Thyroid gland (tissue), 4 donors: ENCODE measurements around the gene LECT2.

Source experiments
- POLR2A ChIP-seq, 2 donors: fragments of 450-650 bp; IDR thresholded peaks; one replicate each; pipeline ENCODE4 v1.6.1; 2017; ENCODE audit warnings: antibody characterized with exemption in 2 of 2, mild to moderate bottlenecking in 2 of 2, moderate library complexity in 1 of 2
- TF ChIP-seq, protein P1 (sequence below), 6 experiments: fragments of 200-600 bp in 3 of 6; fragments of 450-650 bp in 3 of 6; sonication (generic) in 3 of 6; IDR thresholded peaks; one replicate each; pipeline ENCODE4 v1.5.1; 2016 to 2019; ENCODE audit warnings: antibody characterized with exemption in 6 of 6, mild to moderate bottlenecking in 2 of 6, inconsistent platforms in 1 of 6, moderate library complexity in 1 of 6

DNA sequence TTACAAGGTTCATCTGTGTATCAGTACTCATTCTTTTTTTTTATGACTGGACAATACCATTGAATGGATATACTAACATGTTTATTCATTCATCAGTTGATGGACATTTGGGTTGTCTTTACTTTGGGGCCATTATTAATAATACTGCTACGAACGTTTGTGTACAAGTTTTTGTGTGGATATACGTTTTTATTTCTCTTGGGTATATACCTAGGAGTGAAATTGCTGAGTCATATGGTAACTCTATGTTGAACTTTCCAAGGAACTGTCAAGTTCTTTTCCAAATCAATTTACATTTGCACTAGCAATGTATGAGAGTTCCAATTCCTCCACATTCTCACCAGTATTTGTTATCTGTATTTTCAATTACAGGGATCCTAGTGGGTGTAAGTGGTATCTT, 12.0 kb upstream of the LECT2 start:
- TF ChIP-seq, protein P1, sequence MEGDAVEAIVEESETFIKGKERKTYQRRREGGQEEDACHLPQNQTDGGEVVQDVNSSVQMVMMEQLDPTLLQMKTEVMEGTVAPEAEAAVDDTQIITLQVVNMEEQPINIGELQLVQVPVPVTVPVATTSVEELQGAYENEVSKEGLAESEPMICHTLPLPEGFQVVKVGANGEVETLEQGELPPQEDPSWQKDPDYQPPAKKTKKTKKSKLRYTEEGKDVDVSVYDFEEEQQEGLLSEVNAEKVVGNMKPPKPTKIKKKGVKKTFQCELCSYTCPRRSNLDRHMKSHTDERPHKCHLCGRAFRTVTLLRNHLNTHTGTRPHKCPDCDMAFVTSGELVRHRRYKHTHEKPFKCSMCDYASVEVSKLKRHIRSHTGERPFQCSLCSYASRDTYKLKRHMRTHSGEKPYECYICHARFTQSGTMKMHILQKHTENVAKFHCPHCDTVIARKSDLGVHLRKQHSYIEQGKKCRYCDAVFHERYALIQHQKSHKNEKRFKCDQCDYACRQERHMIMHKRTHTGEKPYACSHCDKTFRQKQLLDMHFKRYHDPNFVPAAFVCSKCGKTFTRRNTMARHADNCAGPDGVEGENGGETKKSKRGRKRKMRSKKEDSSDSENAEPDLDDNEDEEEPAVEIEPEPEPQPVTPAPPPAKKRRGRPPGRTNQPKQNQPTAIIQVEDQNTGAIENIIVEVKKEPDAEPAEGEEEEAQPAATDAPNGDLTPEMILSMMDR (IDR thresholded peaks at IDR 0.05): no peak
- no peak for TF ChIP-seq POLR2A (IDR thresholded peaks at IDR 0.05)
